A673 (cell line): ENCODE data around the gene LRRC71. TPM values are rescaled to one million over a fixed set of nuclear protein-coding genes. Genes with fewer than 3 reads are reported as not detected.

Experiments
- BruUV-seq: library from RNA; stranded (reverse); fragments of 400-500 nt; replicated peaks from 2 replicates; lab custom pipeline; 2021; lab: Mats Ljungman, UMichigan
- CTCF ChIA-PET: fragments of 300-600 bp; sonication (Branson Sonifier 250); formaldehyde crosslinking; loops from one replicate; lab custom pipeline; 2022; ENCODE audit warnings: antibody characterized with exemption; lab: Charles Lee
- POLR2A ChIA-PET: fragments of 300-600 bp; sonication (Branson Sonifier 250); formaldehyde crosslinking; loops from one replicate; lab custom pipeline; 2022; ENCODE audit warnings: antibody characterized with exemption; ENCODE audit not compliant: low non-redundant PET; lab: Charles Lee
- DNase-seq: peaks from one replicate; pipeline ENCODE4 v3.0.0-alpha.2; 2015; ENCODE audit warnings: low spot score
- H3K27ac ChIP-seq: fragments of 200-600 bp; sonication (generic); 2 replicates; pipeline ENCODE4 v1.5.1; 2016; ENCODE audit warnings: mixed run types, low read depth, mild to moderate bottlenecking, mixed read lengths, antibody characterized with exemption, low read length; ENCODE audit not compliant: poor library complexity, severe bottlenecking
- H3K27me3 ChIP-seq: fragments of 200-600 bp; sonication (generic); replicated peaks from 2 replicates; pipeline ENCODE4 v1.6.1; 2017; ENCODE audit warnings: mixed run types, low read depth, mild to moderate bottlenecking, mixed read lengths, antibody characterized with exemption, low read length; ENCODE audit not compliant: insufficient read depth, poor library complexity
- H3K36me3 ChIP-seq: fragments of 200-600 bp; sonication (generic); 2 replicates; pipeline ENCODE4 v1.6.1; 2016; ENCODE audit warnings: mixed run types, mild to moderate bottlenecking, mixed read lengths, antibody characterized with exemption, low read length; ENCODE audit not compliant: insufficient read depth, poor library complexity, severe bottlenecking
- H3K4me1 ChIP-seq: fragments of 200-600 bp; sonication (generic); 2 replicates; pipeline ENCODE4 v1.6.1; 2017; ENCODE audit warnings: mixed run types, mild to moderate bottlenecking, mixed read lengths, antibody characterized with exemption, low read length; ENCODE audit not compliant: insufficient read depth, poor library complexity, severe bottlenecking
- H3K4me3 ChIP-seq: fragments of 200-600 bp; sonication (generic); 2 replicates; pipeline ENCODE4 v1.5.1; 2016; ENCODE audit warnings: low read depth, mixed run types, mild to moderate bottlenecking, mixed read lengths, low read length; ENCODE audit not compliant: poor library complexity, severe bottlenecking
- H3K9me3 ChIP-seq: fragments of 200-600 bp; sonication (generic); 2 replicates; pipeline ENCODE4 v1.6.1; 2016; ENCODE audit warnings: mixed run types, low read depth, mild to moderate bottlenecking, mixed read lengths, antibody characterized with exemption, low read length; ENCODE audit not compliant: poor library complexity, severe bottlenecking
- EZH2 ChIP-seq: fragments of 200-600 bp; sonication (generic); IDR thresholded peaks from 2 replicates; pipeline ENCODE4 v1.6.1; 2017; ENCODE audit warnings: borderline replicate concordance, low read depth, mild to moderate bottlenecking, mixed read lengths, antibody characterized with exemption, low read length; ENCODE audit not compliant: poor library complexity, severe bottlenecking
- intact Hi-C: fragments of 100-400 bp; cut with micrococcal nuclease; formaldehyde crosslinking; loops from one replicate; pipeline ENCODE4 v1.10.0; 2022; ENCODE audit not compliant: unreplicated experiment
- microRNA-seq: library from miRNA; unstranded; fragments of <30 nt; microRNA quantifications from one replicate; pipeline ENCODE4 v1.2.0, GENCODE V29; 2021
- total RNA-seq: library from RNA; stranded (reverse); gene quantifications from 2 replicates; pipeline ENCODE4 v1.2.3, GENCODE V29; 2021
- TF ChIP-seq, protein P1 (sequence below): fragments of 300-800, 200-600 bp; sonication (generic); conservative IDR thresholded peaks from 2 replicates; pipeline ENCODE4 v1.5.1; 2017; ENCODE audit warnings: low read depth, mild to moderate bottlenecking, antibody characterized with exemption, low read length, moderate library complexity, mixed read lengths

The LRRC71 gene
- total RNA-seq, 1 experiment from 2014 or later: not detected

DNA sequence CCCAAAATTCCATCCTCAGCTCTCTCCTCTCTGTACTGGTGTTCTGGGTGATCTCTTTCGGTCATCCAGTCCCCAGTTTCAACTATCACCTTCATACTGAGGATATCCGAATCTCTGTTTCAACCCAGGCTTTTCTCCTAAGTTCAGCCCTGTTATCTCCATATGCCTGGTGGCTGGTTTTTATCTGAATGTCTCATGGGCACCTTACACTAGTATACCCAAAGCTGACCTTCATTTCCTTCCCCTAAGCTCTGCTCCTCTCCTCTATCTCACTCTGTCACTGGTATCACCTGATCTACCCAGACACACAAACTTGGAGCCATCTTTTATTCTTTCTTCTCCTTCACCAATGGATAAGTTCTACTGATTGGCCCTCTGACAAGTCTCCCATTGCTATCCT is 53.0 kb downstream of the LRRC71 start:
- no TSS peak for BruUV-seq
- no peak for TF ChIP-seq EZH2
- TF ChIP-seq, protein P1, sequence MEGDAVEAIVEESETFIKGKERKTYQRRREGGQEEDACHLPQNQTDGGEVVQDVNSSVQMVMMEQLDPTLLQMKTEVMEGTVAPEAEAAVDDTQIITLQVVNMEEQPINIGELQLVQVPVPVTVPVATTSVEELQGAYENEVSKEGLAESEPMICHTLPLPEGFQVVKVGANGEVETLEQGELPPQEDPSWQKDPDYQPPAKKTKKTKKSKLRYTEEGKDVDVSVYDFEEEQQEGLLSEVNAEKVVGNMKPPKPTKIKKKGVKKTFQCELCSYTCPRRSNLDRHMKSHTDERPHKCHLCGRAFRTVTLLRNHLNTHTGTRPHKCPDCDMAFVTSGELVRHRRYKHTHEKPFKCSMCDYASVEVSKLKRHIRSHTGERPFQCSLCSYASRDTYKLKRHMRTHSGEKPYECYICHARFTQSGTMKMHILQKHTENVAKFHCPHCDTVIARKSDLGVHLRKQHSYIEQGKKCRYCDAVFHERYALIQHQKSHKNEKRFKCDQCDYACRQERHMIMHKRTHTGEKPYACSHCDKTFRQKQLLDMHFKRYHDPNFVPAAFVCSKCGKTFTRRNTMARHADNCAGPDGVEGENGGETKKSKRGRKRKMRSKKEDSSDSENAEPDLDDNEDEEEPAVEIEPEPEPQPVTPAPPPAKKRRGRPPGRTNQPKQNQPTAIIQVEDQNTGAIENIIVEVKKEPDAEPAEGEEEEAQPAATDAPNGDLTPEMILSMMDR: no peak
- intact Hi-C loops: no loop called here
- ChIA-PET CTCF (no interaction called here), POLR2A (interaction anchor here (0.6 kb wide), 1 partner anchor 135 kb away, joined by 4 read pairs; no protein-coding TSS in a partner anchor)
- Histone ChIP-seq H3K36me3 (no peaks in the 10 kb centered on the region), H3K4me1 (no peaks in the 10 kb centered on the region), H3K27me3 (no peaks in the 10 kb centered on the region), H3K4me3 (no peak overlapping the region), H3K9me3 (no peaks in the 10 kb centered on the region), H3K27ac (no peak overlapping the region)
- no peak for DNase-seq

DNA sequence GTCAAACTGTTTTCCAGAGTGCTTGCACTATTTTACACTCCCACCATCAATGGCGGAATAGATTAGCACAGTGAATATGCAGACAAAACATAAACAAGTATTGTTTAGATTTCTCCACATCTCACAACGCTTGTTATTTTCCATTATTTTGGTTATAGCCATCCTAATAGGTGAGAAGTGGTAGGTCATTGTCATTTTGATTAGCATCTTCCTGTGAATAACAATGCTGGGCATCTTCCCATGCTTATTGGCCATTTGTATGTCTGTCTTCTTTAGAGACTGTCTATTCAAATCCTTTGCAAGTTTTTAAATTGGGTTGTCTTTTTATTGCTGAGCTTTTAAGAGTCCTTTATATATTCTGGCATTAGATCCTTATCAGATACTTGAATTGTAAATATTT is 54.7 kb downstream of the LRRC71 start:
- CTCF ChIA-PET: no interaction called here

DNA sequence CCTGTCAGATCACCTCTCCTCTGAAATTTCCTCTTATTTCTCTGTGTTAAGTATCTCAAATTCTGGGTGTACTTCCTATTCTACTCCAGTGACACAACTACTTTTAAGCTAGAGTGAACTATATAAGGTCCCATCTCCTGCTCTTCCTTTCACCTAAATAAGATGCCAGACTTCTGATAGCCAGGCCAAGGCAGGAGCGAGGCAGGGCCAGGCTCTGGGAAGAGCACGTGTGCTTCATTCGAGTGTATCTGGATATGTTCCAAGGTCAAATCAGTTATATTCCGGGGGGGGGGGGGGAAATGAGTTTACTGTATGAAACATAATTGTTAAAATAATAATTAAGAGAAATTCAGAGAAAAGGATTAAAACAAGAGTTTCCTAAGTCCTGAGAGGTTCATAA is 60.1 kb downstream of the LRRC71 start:
- H3K36me3 ChIP-seq: no peaks in the 10 kb centered on the region
- no peak overlapping the region for H3K4me3 ChIP-seq
- intact Hi-C loops: no loop called here
- CTCF ChIA-PET: interaction anchor here (0.7 kb wide), 1 partner anchor 712 kb away, joined by 3 read pairs; no protein-coding TSS in a partner anchor
- no peak overlapping the region for H3K27ac ChIP-seq
- no peaks in the 10 kb centered on the region for H3K9me3 ChIP-seq
- no TSS peak for BruUV-seq
- H3K4me1 ChIP-seq: no peaks in the 10 kb centered on the region
- TF ChIP-seq EZH2: no peak
- TF ChIP-seq, protein P1: no peak
- POLR2A ChIA-PET: no interaction called here
- DNase-seq: no peak
- H3K27me3 ChIP-seq: no peaks in the 10 kb centered on the region

More for the DNA sequence above, 54.7 kb downstream of the LRRC71 start:
- DNase-seq: no peak
- H3K36me3 ChIP-seq: no peaks in the 10 kb centered on the region
- H3K27ac ChIP-seq: no peak overlapping the region
- TF ChIP-seq, protein P1: no peak
- TF ChIP-seq EZH2: no peak
- no peaks in the 10 kb centered on the region for H3K9me3 ChIP-seq
- POLR2A ChIA-PET: no interaction called here
- intact Hi-C loops: no loop called here
- TSS peak; percentile 19 for BruUV-seq
- no peak overlapping the region for H3K4me3 ChIP-seq
- H3K4me1 ChIP-seq: no peaks in the 10 kb centered on the region
- no peaks in the 10 kb centered on the region for H3K27me3 ChIP-seq

Small RNAs within 50 kb of the gene (microRNA-seq; reads per million reads assigned to microRNA genes)
- not detected for gene MIR765

Other genes starting within 250 kb of the LRRC71 start
- gene NES, start 243.2 kb upstream of the LRRC71 start, total RNA-seq: 8.7 and 12.3 TPM in 2 replicates
- 1.1 and 4.0 TPM in 2 replicates for gene CRABP2, start 215.0 kb upstream of the LRRC71 start, total RNA-seq
- 20.2 TPM in 2 replicates for gene METTL25B, start 192.2 kb upstream of the LRRC71 start, total RNA-seq
- 45.7 and 46.5 TPM in 2 replicates for gene ISG20L2, start 191.9 kb upstream of the LRRC71 start, total RNA-seq
- 85.7 and 92.9 TPM in 2 replicates for gene MRPL24, start 179.5 kb upstream of the LRRC71 start, total RNA-seq
- gene HDGF, start 169.0 kb upstream of the LRRC71 start, total RNA-seq: 477 and 536 TPM in 2 replicates
- gene PRCC, start 153.1 kb upstream of the LRRC71 start, total RNA-seq: 121 and 125 TPM in 2 replicates
- gene SH2D2A, start 103.8 kb upstream of the LRRC71 start, total RNA-seq: 3.5 and 6.0 TPM in 2 replicates
- 0.11 and 0.15 TPM in 2 replicates for gene INSRR, start 61.5 kb upstream of the LRRC71 start, total RNA-seq
- gene NTRK1, start 59.8 kb upstream of the LRRC71 start, total RNA-seq: 3.6 and 5.1 TPM in 2 replicates
- 0.35 and 0.52 TPM in 2 replicates for gene PEAR1, start 26.9 kb upstream of the LRRC71 start, total RNA-seq
- gene ARHGEF11, start 125.1 kb downstream of the LRRC71 start, total RNA-seq: 25.3 and 32.3 TPM in 2 replicates
- not detected in 2 replicates for gene ETV3L, start 179.2 kb downstream of the LRRC71 start, total RNA-seq
- 40.0 and 46.1 TPM in 2 replicates for gene ETV3, start 217.8 kb downstream of the LRRC71 start, total RNA-seq